ENCODE data around the gene PTGER4. TPM values are rescaled to one million over a fixed set of nuclear protein-coding genes. Genes with fewer than 3 reads are reported as not detected.

The PTGER4 gene
- total RNA-seq, 1 donor from 2014 or later, result 19.4 TPM

- DNase-seq (ENCODE audit: extremely low spot score in 2 of 2), result no peak
- TF ChIP-seq POLR2AphosphoS5 (IDR thresholded peaks at IDR 0.05; ENCODE audit: insufficient read depth in 1 of 2, low read depth in 1 of 2), result no peak
- no peak for TF ChIP-seq POLR2A (IDR thresholded peaks at IDR 0.05)
- TF ChIP-seq CTCF (IDR thresholded peaks at IDR 0.05), result no peak
- Histone ChIP-seq H3K36me3 (no peaks in the 10 kb centered on the region), H3K27me3 (no peaks in the 10 kb centered on the region), H3K27ac (no peak overlapping the region), H3K4me3 (no peak overlapping the region), H3K9me3 (no peaks in the 10 kb centered on the region), H3K4me1 (no peaks in the 10 kb centered on the region)
- intact Hi-C loops (cut with DNase I), result no loop called here
Measured at GRCh38 chr5:40660751-40661150, 19.0 kb upstream of the PTGER4 start.

GRCh38 chr5:40665635-40666298, 13.9 kb upstream of the PTGER4 start:
- no peaks in the 10 kb centered on the region for H3K9me3 ChIP-seq
- no peaks in the 10 kb centered on the region for H3K36me3 ChIP-seq
- H3K27ac ChIP-seq, result no peak overlapping the region
- no peak for TF ChIP-seq POLR2A (IDR thresholded peaks at IDR 0.05)
- no peak for TF ChIP-seq POLR2AphosphoS5 (IDR thresholded peaks at IDR 0.05; ENCODE audit: insufficient read depth in 1 of 2, low read depth in 1 of 2)
- TF ChIP-seq CTCF (IDR thresholded peaks at IDR 0.05), result no peak
- DNase-seq (ENCODE audit: extremely low spot score in 2 of 2), result no peak
- no peak overlapping the region for H3K4me3 ChIP-seq
- H3K27me3 ChIP-seq, result no peaks in the 10 kb centered on the region
- H3K4me1 ChIP-seq, result no peaks in the 10 kb centered on the region
- intact Hi-C loops (cut with DNase I), result no loop called here

GRCh38 chr5:40666657-40667056, 13.1 kb upstream of the PTGER4 start:
- TF ChIP-seq POLR2AphosphoS5 (IDR thresholded peaks at IDR 0.05; ENCODE audit: insufficient read depth in 1 of 2, low read depth in 1 of 2), result no peak
- no peak for TF ChIP-seq POLR2A (IDR thresholded peaks at IDR 0.05)
- no peak for TF ChIP-seq CTCF (IDR thresholded peaks at IDR 0.05)
- no peaks in the 10 kb centered on the region for H3K4me1 ChIP-seq
- no peak overlapping the region for H3K27ac ChIP-seq
- H3K4me3 ChIP-seq, result no peak overlapping the region
- no peaks in the 10 kb centered on the region for H3K27me3 ChIP-seq
- intact Hi-C loops (cut with DNase I), result no loop called here
- DNase-seq (ENCODE audit: extremely low spot score in 2 of 2), result no peak
- no peaks in the 10 kb centered on the region for H3K9me3 ChIP-seq
- no peaks in the 10 kb centered on the region for H3K36me3 ChIP-seq

- H3K27ac ChIP-seq, result no peak overlapping the region
- no peaks in the 10 kb centered on the region for H3K27me3 ChIP-seq
- no peak for DNase-seq (ENCODE audit: extremely low spot score in 2 of 2)
- H3K36me3 ChIP-seq, result no peaks in the 10 kb centered on the region
- TF ChIP-seq POLR2A (IDR thresholded peaks at IDR 0.05) (no peak), CTCF (IDR thresholded peaks at IDR 0.05) (no peak), POLR2AphosphoS5 (IDR thresholded peaks at IDR 0.05; ENCODE audit: insufficient read depth in 1 of 2, low read depth in 1 of 2) (no peak)
- H3K4me1 ChIP-seq, result no peaks in the 10 kb centered on the region
- H3K4me3 ChIP-seq, result no peak overlapping the region
- intact Hi-C loops (cut with DNase I), result no loop called here
- no peaks in the 10 kb centered on the region for H3K9me3 ChIP-seq
Measured at GRCh38 chr5:40667161-40667663, 12.5 kb upstream of the PTGER4 start.

- Histone ChIP-seq H3K4me3 (no peak overlapping the region), H3K27me3 (no peaks in the 10 kb centered on the region), H3K4me1 (no peaks in the 10 kb centered on the region), H3K9me3 (no peaks in the 10 kb centered on the region), H3K27ac (no peak overlapping the region), H3K36me3 (no peaks in the 10 kb centered on the region)
- intact Hi-C loops (cut with DNase I), result no loop called here
- DNase-seq (ENCODE audit: extremely low spot score in 2 of 2), result no peak
- TF ChIP-seq POLR2AphosphoS5 (IDR thresholded peaks at IDR 0.05; ENCODE audit: insufficient read depth in 1 of 2, low read depth in 1 of 2) (no peak), POLR2A (IDR thresholded peaks at IDR 0.05) (no peak), CTCF (IDR thresholded peaks at IDR 0.05) (no peak)
Measured at GRCh38 chr5:40669606-40670390, 9.9 kb upstream of the PTGER4 start.
